T-helper 1 cell treated with Interleukin-12 subunit alpha and Interleukin-12 subunit beta and Interleukin-4 antibody, amounts not matched to agents 30 μg/mL and 1 μg/mL, for 36 hours (primary cell): ENCODE results near the gene GPS2.

ENCODE experiments used
- H3K27ac Mint-ChIP-seq: one replicate; pipeline ENCODE4 v1.8.0; 2021; ENCODE audit warnings: mild to moderate bottlenecking, mixed read lengths
- H3K27me3 Mint-ChIP-seq: one replicate; pipeline ENCODE4 v1.8.0; 2021; ENCODE audit warnings: low read depth, mixed read lengths
- H3K36me3 Mint-ChIP-seq: one replicate; pipeline ENCODE4 v1.8.0; 2021; ENCODE audit warnings: low read depth, mixed read lengths
- H3K4me1 Mint-ChIP-seq: one replicate; pipeline ENCODE4 v1.8.0; 2021; ENCODE audit warnings: low read depth, mixed read lengths
- H3K4me3 Mint-ChIP-seq: one replicate; pipeline ENCODE4 v1.8.0; 2021; ENCODE audit warnings: mild to moderate bottlenecking, moderate library complexity, mixed read lengths
- H3K9me3 Mint-ChIP-seq: one replicate; pipeline ENCODE4 v1.8.0; 2021; ENCODE audit warnings: mixed read lengths

GPS2 gene

GRCh38 chr17:7295230-7296180 is 19.7 kb downstream of the GPS2 start:
- Mint-ChIP-seq H3K9me3 (no peaks in the 10 kb centered on the region), H3K27ac (peak overlapping the region; percentile 60), H3K27me3 (peaks cover 38% of the 10 kb centered on the region), H3K36me3 (no peaks in the 10 kb centered on the region), H3K4me1 (peaks cover 12% of the 10 kb centered on the region), H3K4me3 (peak overlapping the region; percentile 80)

GRCh38 chr17:7294614-7295153 is 20.5 kb downstream of the GPS2 start, which contains the start of gene YBX2:
Gene YBX2, minus strand, starts transcription at chr17:7294639. Its CDS starts 139 bp downstream, at chr17:7294500.
- Mint-ChIP-seq H3K4me1 (peaks cover 12% of the 10 kb centered on the region), H3K27ac (peak within 1 kb of the TSS; percentile 60), H3K4me3 (peak within 1 kb of the TSS; percentile 80), H3K36me3 (no peaks in the 10 kb centered on the region), H3K9me3 (no peaks in the 10 kb centered on the region), H3K27me3 (peaks cover 41% of the 10 kb centered on the region)

DNA sequence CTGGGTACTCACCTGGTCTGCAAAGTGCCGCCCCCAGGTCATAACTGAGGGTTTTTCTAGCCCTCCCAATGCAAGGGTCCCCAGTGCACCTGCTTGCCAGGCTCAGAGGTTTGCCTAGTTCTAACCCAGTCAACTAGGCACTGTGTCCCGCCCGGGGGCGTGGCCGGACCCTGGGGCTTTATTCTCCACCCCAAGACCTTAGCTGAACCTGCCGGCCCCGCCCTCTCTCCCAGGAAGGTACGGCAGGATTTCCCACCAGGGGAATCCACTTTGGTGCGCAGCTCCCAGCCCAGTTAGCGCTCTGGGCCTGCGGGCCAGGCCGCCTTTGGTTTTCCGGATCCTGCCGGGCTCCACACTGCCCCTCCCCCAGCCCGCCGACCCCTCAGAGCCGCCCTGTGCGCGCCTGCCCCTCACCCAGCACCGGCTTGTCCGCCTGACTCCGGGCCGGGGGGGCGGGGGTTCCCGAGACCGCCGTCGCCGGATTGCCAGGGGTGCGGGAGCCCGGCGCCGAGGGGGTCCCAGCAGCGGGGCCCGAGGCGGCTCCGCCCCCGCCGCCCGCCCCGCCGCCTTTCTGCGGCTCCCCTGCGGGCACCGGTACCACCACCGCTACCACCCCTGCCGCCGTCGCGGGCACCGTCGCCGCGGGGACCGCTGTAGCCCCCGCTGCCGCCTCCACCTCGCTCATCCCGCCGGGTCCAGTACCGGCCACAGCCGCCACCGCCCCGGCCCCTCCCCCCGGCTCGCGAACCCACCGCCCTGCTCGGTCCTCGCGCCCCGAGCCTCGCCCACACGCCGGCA is 21.1 kb downstream of the GPS2 start:
- Mint-ChIP-seq H3K4me1 (peaks cover 12% of the 10 kb centered on the region), H3K27ac (no peak overlapping the region)

DNA sequence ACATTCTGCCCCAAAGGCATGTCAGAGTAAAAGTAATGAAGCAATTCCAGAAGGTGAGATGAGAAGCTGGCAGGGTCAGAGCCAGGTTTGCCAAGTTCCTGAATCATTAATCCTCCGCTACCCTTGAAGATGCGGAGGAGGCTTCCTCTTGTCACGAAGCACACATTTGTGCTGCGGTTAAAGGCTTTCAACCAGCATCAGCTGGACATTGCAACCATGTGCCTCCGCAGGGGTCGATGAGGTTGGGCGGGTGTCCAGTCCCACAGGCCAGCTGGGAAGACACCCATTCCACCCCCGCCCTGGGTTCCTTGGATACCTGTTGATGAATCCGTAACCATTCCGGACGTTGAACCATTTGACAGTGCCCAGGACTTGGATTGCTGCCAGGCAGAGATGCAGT is 22.0 kb downstream of the GPS2 start:
- Mint-ChIP-seq H3K4me3 (no peak overlapping the region), H3K9me3 (no peaks in the 10 kb centered on the region), H3K36me3 (no peaks in the 10 kb centered on the region), H3K4me1 (peaks cover 12% of the 10 kb centered on the region), H3K27me3 (peaks cover 45% of the 10 kb centered on the region), H3K27ac (no peak overlapping the region)

More for the DNA sequence above, 21.1 kb downstream of the GPS2 start:
- peak overlapping the region; percentile 35 for H3K4me3 Mint-ChIP-seq
- no peaks in the 10 kb centered on the region for H3K36me3 Mint-ChIP-seq
- peaks cover 41% of the 10 kb centered on the region for H3K27me3 Mint-ChIP-seq
- no peaks in the 10 kb centered on the region for H3K9me3 Mint-ChIP-seq

DNA sequence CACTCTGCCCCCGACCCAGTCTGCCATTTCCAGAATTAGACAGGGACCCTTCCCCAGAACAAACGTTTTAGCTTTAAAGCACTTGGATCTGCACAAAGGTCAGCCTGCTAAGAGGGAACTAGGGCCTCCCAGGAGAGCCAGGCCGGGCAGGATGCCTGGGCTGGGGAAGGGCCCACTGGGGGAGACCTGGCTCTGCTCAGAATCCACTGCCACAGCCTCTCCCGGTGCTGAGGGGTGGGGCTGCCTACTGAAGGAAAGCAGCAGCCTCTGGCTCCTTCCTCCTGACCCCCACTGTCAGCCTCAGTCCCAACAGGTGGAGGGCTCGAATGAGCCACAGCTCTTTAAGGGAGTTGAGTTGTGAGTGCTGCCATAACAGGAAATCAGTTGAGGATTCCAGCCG is 22.4 kb downstream of the GPS2 start:
- peaks cover 12% of the 10 kb centered on the region for H3K4me1 Mint-ChIP-seq
- no peak overlapping the region for H3K27ac Mint-ChIP-seq
- no peaks in the 10 kb centered on the region for H3K9me3 Mint-ChIP-seq
- H3K27me3 Mint-ChIP-seq: peaks cover 49% of the 10 kb centered on the region
- H3K4me3 Mint-ChIP-seq: no peak overlapping the region
- no peaks in the 10 kb centered on the region for H3K36me3 Mint-ChIP-seq

DNA sequence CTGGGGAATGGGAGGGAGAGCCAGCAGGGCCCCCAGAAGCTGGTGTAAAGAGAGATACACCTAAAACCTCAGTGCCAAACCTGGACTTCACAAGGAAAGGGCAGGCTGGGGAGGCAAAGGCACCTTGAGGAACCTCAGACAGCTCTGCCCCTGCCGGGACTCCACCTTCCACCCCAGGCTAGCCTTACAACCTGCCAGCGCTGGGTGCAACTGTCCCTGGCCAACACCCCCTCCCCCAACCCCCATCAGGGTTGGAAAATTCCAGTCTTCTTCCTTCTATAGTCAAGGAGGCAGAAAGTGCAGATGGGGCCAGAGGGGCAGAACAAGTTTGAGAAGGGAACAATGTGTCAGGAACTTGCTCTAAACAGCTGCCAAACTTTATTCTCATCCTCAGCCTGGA is 23.0 kb downstream of the GPS2 start:
- H3K4me1 Mint-ChIP-seq: peaks cover 12% of the 10 kb centered on the region
- no peaks in the 10 kb centered on the region for H3K9me3 Mint-ChIP-seq
- no peak overlapping the region for H3K27ac Mint-ChIP-seq
- H3K27me3 Mint-ChIP-seq: peaks cover 55% of the 10 kb centered on the region
- no peak overlapping the region for H3K4me3 Mint-ChIP-seq
- no peaks in the 10 kb centered on the region for H3K36me3 Mint-ChIP-seq

- no peaks in the 10 kb centered on the region for H3K36me3 Mint-ChIP-seq
- H3K27me3 Mint-ChIP-seq: peaks cover 55% of the 10 kb centered on the region
- H3K9me3 Mint-ChIP-seq: no peaks in the 10 kb centered on the region
- H3K27ac Mint-ChIP-seq: no peak overlapping the region
- H3K4me3 Mint-ChIP-seq: no peak overlapping the region
- peaks cover 6% of the 10 kb centered on the region for H3K4me1 Mint-ChIP-seq
These were observed 24.5 kb downstream of the GPS2 start for GRCh38 chr17:7290685-7291084.

- no peaks in the 10 kb centered on the region for H3K9me3 Mint-ChIP-seq
- H3K27me3 Mint-ChIP-seq: peaks cover 54% of the 10 kb centered on the region
- no peak overlapping the region for H3K27ac Mint-ChIP-seq
- no peak overlapping the region for H3K4me3 Mint-ChIP-seq
- H3K4me1 Mint-ChIP-seq: peaks cover 4% of the 10 kb centered on the region
- no peaks in the 10 kb centered on the region for H3K36me3 Mint-ChIP-seq
These were observed 25.0 kb downstream of the GPS2 start for GRCh38 chr17:7290166-7290565.

DNA sequence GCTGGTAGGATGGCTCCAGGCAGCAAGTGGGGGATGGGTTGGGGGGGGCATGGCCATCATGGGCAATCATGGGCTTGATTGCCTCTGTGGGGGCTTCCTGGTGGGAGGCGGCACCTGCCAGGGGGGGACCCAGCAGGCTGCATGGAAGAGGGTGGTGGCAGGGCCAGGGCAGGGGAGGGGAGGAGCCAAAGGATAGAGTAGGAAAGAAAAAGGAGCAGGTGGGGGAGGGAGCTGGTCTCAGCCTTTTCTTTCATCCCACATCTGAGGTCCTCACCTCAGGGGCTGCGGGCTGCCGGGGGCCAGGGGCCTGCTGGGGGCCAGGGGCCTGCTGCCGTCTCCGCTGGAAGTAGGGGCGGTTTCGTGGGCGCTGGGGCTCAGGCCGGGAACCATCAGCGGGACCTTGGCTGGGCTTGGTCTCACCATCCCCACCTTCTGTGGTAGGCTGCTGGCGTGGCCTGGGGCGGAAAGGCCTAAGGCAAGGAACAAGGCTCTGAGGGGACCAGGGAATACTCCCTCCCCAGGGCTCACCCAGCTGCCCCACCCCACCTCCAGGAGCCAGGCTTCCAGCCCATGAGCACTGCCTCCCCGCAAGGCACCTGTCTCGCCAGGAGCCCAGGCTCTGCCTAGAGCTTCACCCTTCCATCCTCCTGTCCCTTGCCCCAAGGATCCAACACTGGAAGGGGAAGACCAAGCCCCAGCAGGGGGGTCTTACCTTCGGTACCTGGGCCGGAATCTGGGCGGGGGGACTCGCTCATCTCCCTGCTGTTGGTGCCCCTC is 25.7 kb downstream of the GPS2 start:
- Mint-ChIP-seq H3K27ac (no peak overlapping the region), H3K9me3 (no peaks in the 10 kb centered on the region), H3K27me3 (peaks cover 49% of the 10 kb centered on the region), H3K36me3 (no peaks in the 10 kb centered on the region), H3K4me3 (no peak overlapping the region), H3K4me1 (no peaks in the 10 kb centered on the region)

GRCh38 chr17:7285679-7286078 is 29.5 kb downstream of the GPS2 start:
- Mint-ChIP-seq H3K9me3 (no peaks in the 10 kb centered on the region), H3K27me3 (peaks cover 57% of the 10 kb centered on the region), H3K27ac (no peak overlapping the region), H3K4me1 (peaks cover 6% of the 10 kb centered on the region), H3K36me3 (no peaks in the 10 kb centered on the region), H3K4me3 (no peak overlapping the region)

GRCh38 chr17:7284911-7285310 is 30.2 kb downstream of the GPS2 start:
- Mint-ChIP-seq H3K27ac (no peak overlapping the region), H3K27me3 (peaks cover 64% of the 10 kb centered on the region), H3K4me1 (peaks cover 12% of the 10 kb centered on the region), H3K9me3 (no peaks in the 10 kb centered on the region), H3K4me3 (no peak overlapping the region), H3K36me3 (no peaks in the 10 kb centered on the region)

- Mint-ChIP-seq H3K4me3 (no peak overlapping the region), H3K27ac (no peak overlapping the region), H3K9me3 (no peaks in the 10 kb centered on the region), H3K27me3 (peaks cover 64% of the 10 kb centered on the region), H3K36me3 (no peaks in the 10 kb centered on the region), H3K4me1 (peaks cover 13% of the 10 kb centered on the region)
These were observed 31.5 kb downstream of the GPS2 start for GRCh38 chr17:7283471-7284216.

- peaks cover 57% of the 10 kb centered on the region for H3K27me3 Mint-ChIP-seq
- no peaks in the 10 kb centered on the region for H3K9me3 Mint-ChIP-seq
- H3K27ac Mint-ChIP-seq: no peak overlapping the region
These were observed 32.3 kb downstream of the GPS2 start for GRCh38 chr17:7282752-7283321.

More at GRCh38 chr17:7282752-7283321, 32.3 kb downstream of the GPS2 start:
- Mint-ChIP-seq H3K4me3 (no peak overlapping the region), H3K4me1 (peaks cover 13% of the 10 kb centered on the region), H3K36me3 (no peaks in the 10 kb centered on the region)
